HEK293 (cell line): ENCODE measurements around the gene METTL22.

Experiments used
- BCL11B ChIP-seq: fragments of 450-650 bp; formaldehyde crosslinking; IDR thresholded peaks from 2 replicates; pipeline ENCODE4 v1.5.1; 2016; ENCODE audit warnings: low read depth, missing biosample characterization, missing genetic modification characterization
- EGR2 ChIP-seq: fragments of 450-650 bp; formaldehyde crosslinking; IDR thresholded peaks from 2 replicates; pipeline ENCODE4 v1.5.1; 2016; ENCODE audit warnings: low read depth, missing biosample characterization, missing genetic modification characterization
- HOXA7 ChIP-seq: sonication (generic); formaldehyde crosslinking; IDR thresholded peaks from 2 replicates; pipeline ENCODE4 v1.8.1; 2022; ENCODE audit warnings: missing genetic modification reagents, borderline replicate concordance
- OSR2 ChIP-seq: fragments of 450-650 bp; formaldehyde crosslinking; IDR thresholded peaks from 2 replicates; pipeline ENCODE4 v1.5.1; 2016; ENCODE audit warnings: missing biosample characterization, missing genetic modification characterization
- RBAK ChIP-seq: fragments of 450-650 bp; formaldehyde crosslinking; IDR thresholded peaks from 2 replicates; pipeline ENCODE4 v1.5.1; 2016; ENCODE audit warnings: missing biosample characterization, missing genetic modification characterization
- TRIM28 ChIP-seq: IDR thresholded peaks from 2 replicates; pipeline ENCODE4 v1.6.1; 2011; ENCODE audit warnings: low read length, control low read depth, borderline replicate concordance
- ZBTB20 ChIP-seq: fragments of 450-650 bp; formaldehyde crosslinking; IDR thresholded peaks from 2 replicates; pipeline ENCODE4 v1.5.1; 2016; ENCODE audit warnings: missing biosample characterization, missing genetic modification characterization
- ZEB2 ChIP-seq: fragments of 450-650 bp; formaldehyde crosslinking; IDR thresholded peaks from 2 replicates; pipeline ENCODE4 v1.5.1; 2016; ENCODE audit warnings: missing biosample characterization, missing genetic modification characterization
- ZFP3 ChIP-seq: fragments of 450-650 bp; formaldehyde crosslinking; IDR thresholded peaks from 2 replicates; pipeline ENCODE4 v1.5.1; 2016; ENCODE audit warnings: low read depth, missing biosample characterization, missing genetic modification characterization
- ZNF114 ChIP-seq: fragments of 450-650 bp; formaldehyde crosslinking; IDR thresholded peaks from 2 replicates; pipeline ENCODE4 v1.5.0; 2017; ENCODE audit warnings: missing biosample characterization, missing genetic modification characterization
- ZNF221 ChIP-seq: fragments of 450-650 bp; formaldehyde crosslinking; IDR thresholded peaks from 2 replicates; pipeline ENCODE4 v1.5.1; 2017; ENCODE audit warnings: missing biosample characterization, missing genetic modification characterization, borderline replicate concordance
- ZNF302 ChIP-seq: fragments of 450-650 bp; formaldehyde crosslinking; IDR thresholded peaks from 2 replicates; pipeline ENCODE4 v1.5.1; 2016; ENCODE audit warnings: missing biosample characterization, missing genetic modification characterization, low read depth
- ZNF335 ChIP-seq: fragments of 450-650 bp; formaldehyde crosslinking; conservative IDR thresholded peaks from 2 replicates; pipeline ENCODE4 v1.5.1; 2016; ENCODE audit warnings: missing biosample characterization, missing genetic modification characterization
- ZNF350 ChIP-seq: fragments of 450-650 bp; formaldehyde crosslinking; IDR thresholded peaks from 2 replicates; pipeline ENCODE4 v1.5.0; 2017; ENCODE audit warnings: missing biosample characterization, mild to moderate bottlenecking, missing genetic modification characterization
- ZNF416 ChIP-seq: fragments of 450-650 bp; formaldehyde crosslinking; IDR thresholded peaks from 2 replicates; pipeline ENCODE4 v1.5.1; 2016; ENCODE audit warnings: missing biosample characterization, missing genetic modification characterization
- ZNF529 ChIP-seq: fragments of 450-650 bp; formaldehyde crosslinking; IDR thresholded peaks from 2 replicates; pipeline ENCODE4 v1.5.1; 2017; ENCODE audit warnings: missing genetic modification characterization, missing biosample characterization; ENCODE audit not compliant: insufficient replicate concordance
- ZNF530 ChIP-seq: fragments of 450-650 bp; formaldehyde crosslinking; IDR thresholded peaks from 2 replicates; pipeline ENCODE4 v1.5.1; 2016; ENCODE audit warnings: low read depth, missing biosample characterization, missing genetic modification characterization
- ZNF585B ChIP-seq: fragments of 450-650 bp; formaldehyde crosslinking; IDR thresholded peaks from 2 replicates; pipeline ENCODE4 v1.5.1; 2016; ENCODE audit warnings: missing biosample characterization, missing genetic modification characterization
- ZNF621 ChIP-seq: fragments of 450-650 bp; formaldehyde crosslinking; IDR thresholded peaks from 2 replicates; pipeline ENCODE4 v1.5.1; 2017; ENCODE audit warnings: missing biosample characterization, missing genetic modification characterization
- ZNF626 ChIP-seq: fragments of 450-650 bp; sonication (Bioruptor Pico); formaldehyde crosslinking; IDR thresholded peaks from 2 replicates; pipeline ENCODE4 v1.5.1; 2018; ENCODE audit warnings: missing biosample characterization, missing genetic modification characterization, inconsistent platforms
- ZNF791 ChIP-seq: fragments of 450-650 bp; formaldehyde crosslinking; IDR thresholded peaks from 2 replicates; pipeline ENCODE4 v1.5.1; 2016; ENCODE audit warnings: missing biosample characterization, missing genetic modification characterization
- TF ChIP-seq, protein P1 (sequence below): fragments of 450-650 bp; formaldehyde crosslinking; IDR thresholded peaks from 2 replicates; pipeline ENCODE4 v1.5.1; 2016; ENCODE audit warnings: missing biosample characterization, missing genetic modification characterization
- TF ChIP-seq, protein P2 (sequence below): fragments of 450-650 bp; formaldehyde crosslinking; IDR thresholded peaks from 2 replicates; pipeline ENCODE4 v1.5.1; 2016; ENCODE audit warnings: missing biosample characterization, missing genetic modification characterization
- TF ChIP-seq, protein P3 (sequence below): fragments of 450-650 bp; formaldehyde crosslinking; conservative IDR thresholded peaks from 2 replicates; pipeline ENCODE4 v1.5.1; 2016; ENCODE audit warnings: low read depth, missing biosample characterization, missing genetic modification characterization
- TF ChIP-seq, protein P4 (sequence below): fragments of 450-650 bp; formaldehyde crosslinking; IDR thresholded peaks from 2 replicates; pipeline ENCODE4 v1.5.1; 2017; ENCODE audit warnings: missing biosample characterization, missing genetic modification characterization
- TF ChIP-seq, protein P5 (sequence below): fragments of 450-650 bp; formaldehyde crosslinking; IDR thresholded peaks from 2 replicates; pipeline ENCODE4 v1.5.1; 2016; ENCODE audit warnings: missing biosample characterization, missing genetic modification characterization
- TF ChIP-seq, protein P6 (sequence below): fragments of 450-650 bp; formaldehyde crosslinking; IDR thresholded peaks from 2 replicates; pipeline ENCODE4 v1.5.1; 2017; ENCODE audit warnings: missing biosample characterization, missing genetic modification characterization

The METTL22 gene

DNA sequence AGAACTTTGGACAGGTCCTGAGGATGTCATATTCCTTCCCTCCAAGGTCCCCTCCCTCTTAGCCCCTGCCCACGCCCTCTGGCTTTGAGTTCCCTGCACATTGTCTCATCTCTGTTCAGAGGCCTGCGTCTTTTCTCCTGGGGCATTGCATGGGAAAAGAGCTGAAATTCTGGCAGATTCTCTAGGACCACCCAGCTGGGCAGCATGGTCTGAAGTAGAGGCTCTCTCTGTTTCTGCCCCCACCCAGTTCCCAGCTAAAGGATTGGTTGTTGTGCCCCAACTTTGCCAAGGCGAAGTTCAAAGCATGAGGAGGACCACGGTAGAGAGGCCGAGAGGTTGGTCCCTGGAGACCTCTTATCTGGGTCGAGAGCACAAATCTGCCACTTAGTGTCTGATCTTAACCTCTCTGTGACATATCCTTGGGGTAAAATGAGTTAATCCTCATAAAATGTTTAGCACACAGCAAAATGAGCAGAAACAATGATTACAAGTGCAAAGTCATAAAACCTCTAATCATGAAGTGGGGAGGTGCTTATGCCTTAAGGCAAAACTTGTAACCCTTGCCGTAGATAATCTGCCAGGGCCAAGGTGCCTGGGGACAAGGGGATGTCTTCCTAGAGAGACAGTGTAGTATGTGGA is 55.4 kb downstream of the METTL22 start (continued):
- 0 out of 2 replicates have a peak, but pooled peaks have one; percentile 17 for TF ChIP-seq TRIM28
- TF ChIP-seq RBAK (tag by site-specific recombination): no peak
- TF ChIP-seq ZNF791 (tag by site-specific recombination): no peak
- no peak for TF ChIP-seq ZNF585B (tag by site-specific recombination)
- no peak for TF ChIP-seq ZNF416 (tag by site-specific recombination)
- TF ChIP-seq, protein P1, sequence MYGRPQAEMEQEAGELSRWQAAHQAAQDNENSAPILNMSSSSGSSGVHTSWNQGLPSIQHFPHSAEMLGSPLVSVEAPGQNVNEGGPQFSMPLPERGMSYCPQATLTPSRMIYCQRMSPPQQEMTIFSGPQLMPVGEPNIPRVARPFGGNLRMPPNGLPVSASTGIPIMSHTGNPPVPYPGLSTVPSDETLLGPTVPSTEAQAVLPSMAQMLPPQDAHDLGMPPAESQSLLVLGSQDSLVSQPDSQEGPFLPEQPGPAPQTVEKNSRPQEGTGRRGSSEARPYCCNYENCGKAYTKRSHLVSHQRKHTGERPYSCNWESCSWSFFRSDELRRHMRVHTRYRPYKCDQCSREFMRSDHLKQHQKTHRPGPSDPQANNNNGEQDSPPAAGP: no peak
- TF ChIP-seq, protein P2, sequence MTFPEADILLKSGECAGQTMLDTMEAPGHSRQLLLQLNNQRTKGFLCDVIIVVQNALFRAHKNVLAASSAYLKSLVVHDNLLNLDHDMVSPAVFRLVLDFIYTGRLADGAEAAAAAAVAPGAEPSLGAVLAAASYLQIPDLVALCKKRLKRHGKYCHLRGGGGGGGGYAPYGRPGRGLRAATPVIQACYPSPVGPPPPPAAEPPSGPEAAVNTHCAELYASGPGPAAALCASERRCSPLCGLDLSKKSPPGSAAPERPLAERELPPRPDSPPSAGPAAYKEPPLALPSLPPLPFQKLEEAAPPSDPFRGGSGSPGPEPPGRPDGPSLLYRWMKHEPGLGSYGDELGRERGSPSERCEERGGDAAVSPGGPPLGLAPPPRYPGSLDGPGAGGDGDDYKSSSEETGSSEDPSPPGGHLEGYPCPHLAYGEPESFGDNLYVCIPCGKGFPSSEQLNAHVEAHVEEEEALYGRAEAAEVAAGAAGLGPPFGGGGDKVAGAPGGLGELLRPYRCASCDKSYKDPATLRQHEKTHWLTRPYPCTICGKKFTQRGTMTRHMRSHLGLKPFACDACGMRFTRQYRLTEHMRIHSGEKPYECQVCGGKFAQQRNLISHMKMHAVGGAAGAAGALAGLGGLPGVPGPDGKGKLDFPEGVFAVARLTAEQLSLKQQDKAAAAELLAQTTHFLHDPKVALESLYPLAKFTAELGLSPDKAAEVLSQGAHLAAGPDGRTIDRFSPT (tag by site-specific recombination): peak; percentile 68; the same call in 1 of the 2 replicates
- no peak for TF ChIP-seq ZNF529
- no peak for TF ChIP-seq ZFP3 (tag by site-specific recombination)
- TF ChIP-seq, protein P3, sequence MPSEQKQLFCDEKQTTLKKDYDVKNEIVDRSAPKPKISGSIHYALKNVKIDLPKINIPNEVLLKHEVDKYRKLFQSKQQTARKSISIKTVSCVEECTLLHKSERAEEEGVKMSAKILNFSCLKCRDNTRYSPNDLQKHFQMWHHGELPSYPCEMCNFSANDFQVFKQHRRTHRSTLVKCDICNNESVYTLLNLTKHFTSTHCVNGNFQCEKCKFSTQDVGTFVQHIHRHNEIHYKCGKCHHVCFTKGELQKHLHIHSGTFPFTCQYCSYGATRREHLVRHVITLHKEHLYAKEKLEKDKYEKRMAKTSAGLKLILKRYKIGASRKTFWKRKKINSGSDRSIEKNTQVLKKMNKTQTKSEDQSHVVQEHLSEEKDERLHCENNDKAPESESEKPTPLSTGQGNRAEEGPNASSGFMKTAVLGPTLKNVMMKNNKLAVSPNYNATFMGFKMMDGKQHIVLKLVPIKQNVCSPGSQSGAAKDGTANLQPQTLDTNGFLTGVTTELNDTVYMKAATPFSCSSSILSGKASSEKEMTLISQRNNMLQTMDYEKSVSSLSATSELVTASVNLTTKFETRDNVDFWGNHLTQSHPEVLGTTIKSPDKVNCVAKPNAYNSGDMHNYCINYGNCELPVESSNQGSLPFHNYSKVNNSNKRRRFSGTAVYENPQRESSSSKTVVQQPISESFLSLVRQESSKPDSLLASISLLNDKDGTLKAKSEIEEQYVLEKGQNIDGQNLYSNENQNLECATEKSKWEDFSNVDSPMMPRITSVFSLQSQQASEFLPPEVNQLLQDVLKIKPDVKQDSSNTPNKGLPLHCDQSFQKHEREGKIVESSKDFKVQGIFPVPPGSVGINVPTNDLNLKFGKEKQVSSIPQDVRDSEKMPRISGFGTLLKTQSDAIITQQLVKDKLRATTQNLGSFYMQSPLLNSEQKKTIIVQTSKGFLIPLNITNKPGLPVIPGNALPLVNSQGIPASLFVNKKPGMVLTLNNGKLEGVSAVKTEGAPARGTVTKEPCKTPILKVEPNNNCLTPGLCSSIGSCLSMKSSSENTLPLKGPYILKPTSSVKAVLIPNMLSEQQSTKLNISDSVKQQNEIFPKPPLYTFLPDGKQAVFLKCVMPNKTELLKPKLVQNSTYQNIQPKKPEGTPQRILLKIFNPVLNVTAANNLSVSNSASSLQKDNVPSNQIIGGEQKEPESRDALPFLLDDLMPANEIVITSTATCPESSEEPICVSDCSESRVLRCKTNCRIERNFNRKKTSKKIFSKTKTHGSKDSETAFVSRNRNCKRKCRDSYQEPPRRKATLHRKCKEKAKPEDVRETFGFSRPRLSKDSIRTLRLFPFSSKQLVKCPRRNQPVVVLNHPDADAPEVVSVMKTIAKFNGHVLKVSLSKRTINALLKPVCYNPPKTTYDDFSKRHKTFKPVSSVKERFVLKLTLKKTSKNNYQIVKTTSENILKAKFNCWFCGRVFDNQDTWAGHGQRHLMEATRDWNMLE (tag by site-specific recombination): no peak; the same call in 1 of the 2 replicates
- TF ChIP-seq, protein P4, sequence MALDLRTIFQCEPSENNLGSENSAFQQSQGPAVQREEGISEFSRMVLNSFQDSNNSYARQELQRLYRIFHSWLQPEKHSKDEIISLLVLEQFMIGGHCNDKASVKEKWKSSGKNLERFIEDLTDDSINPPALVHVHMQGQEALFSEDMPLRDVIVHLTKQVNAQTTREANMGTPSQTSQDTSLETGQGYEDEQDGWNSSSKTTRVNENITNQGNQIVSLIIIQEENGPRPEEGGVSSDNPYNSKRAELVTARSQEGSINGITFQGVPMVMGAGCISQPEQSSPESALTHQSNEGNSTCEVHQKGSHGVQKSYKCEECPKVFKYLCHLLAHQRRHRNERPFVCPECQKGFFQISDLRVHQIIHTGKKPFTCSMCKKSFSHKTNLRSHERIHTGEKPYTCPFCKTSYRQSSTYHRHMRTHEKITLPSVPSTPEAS: no peak
- peak; percentile 89 for TF ChIP-seq OSR2
- TF ChIP-seq, protein P5, sequence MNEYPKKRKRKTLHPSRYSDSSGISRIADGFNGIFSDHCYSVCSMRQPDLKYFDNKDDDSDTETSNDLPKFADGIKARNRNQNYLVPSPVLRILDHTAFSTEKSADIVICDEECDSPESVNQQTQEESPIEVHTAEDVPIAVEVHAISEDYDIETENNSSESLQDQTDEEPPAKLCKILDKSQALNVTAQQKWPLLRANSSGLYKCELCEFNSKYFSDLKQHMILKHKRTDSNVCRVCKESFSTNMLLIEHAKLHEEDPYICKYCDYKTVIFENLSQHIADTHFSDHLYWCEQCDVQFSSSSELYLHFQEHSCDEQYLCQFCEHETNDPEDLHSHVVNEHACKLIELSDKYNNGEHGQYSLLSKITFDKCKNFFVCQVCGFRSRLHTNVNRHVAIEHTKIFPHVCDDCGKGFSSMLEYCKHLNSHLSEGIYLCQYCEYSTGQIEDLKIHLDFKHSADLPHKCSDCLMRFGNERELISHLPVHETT (tag by site-specific recombination): 0 out of 2 replicates have a peak, but pooled peaks have one; percentile 38
- TF ChIP-seq ZNF114: no peak
- TF ChIP-seq EGR2 (tag by site-specific recombination): no peak
- TF ChIP-seq ZNF350 (tag by site-specific recombination): no peak
- peak; percentile 71; the same call in 1 of the 2 replicates for TF ChIP-seq BCL11B (tag by site-specific recombination)
- TF ChIP-seq ZNF530 (tag by site-specific recombination): no peak
- TF ChIP-seq HOXA7: no peak
- TF ChIP-seq, protein P6, sequence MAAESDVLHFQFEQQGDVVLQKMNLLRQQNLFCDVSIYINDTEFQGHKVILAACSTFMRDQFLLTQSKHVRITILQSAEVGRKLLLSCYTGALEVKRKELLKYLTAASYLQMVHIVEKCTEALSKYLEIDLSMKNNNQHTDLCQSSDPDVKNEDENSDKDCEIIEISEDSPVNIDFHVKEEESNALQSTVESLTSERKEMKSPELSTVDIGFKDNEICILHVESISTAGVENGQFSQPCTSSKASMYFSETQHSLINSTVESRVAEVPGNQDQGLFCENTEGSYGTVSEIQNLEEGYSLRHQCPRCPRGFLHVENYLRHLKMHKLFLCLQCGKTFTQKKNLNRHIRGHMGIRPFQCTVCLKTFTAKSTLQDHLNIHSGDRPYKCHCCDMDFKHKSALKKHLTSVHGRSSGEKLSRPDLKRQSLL (tag by site-specific recombination): no peak
- TF ChIP-seq ZBTB20 (tag by site-specific recombination): no peak
- 0 out of 2 replicates have a peak, but pooled peaks have one; percentile 25 for TF ChIP-seq ZEB2 (tag by site-specific recombination)
- no peak for TF ChIP-seq ZNF621
- no peak for TF ChIP-seq ZNF221 (tag by site-specific recombination)
- no peak for TF ChIP-seq ZNF302
- no peak for TF ChIP-seq ZNF335 (tag by site-specific recombination)
- TF ChIP-seq ZNF626: no peak
